HG03097 (cell line): Measurements from ENCODE around the gene KIF15.

Source experiments
- ATAC-seq: cut with Tn5 transposase; IDR thresholded peaks from one replicate; pipeline ENCODE4 v1.9.1; 2021; ENCODE audit not compliant: unreplicated experiment, low FRiP score

KIF15 gene

GRCh38 chr3:44877333-44877732 is 115.7 kb downstream of the KIF15 start:
- no peak for ATAC-seq

GRCh38 chr3:44880284-44880683 is 118.7 kb downstream of the KIF15 start:
- no peak for ATAC-seq

GRCh38 chr3:44883213-44883955 is 121.8 kb downstream of the KIF15 start:
- ATAC-seq, result no peak

GRCh38 chr3:44883999-44884431 is 122.4 kb downstream of the KIF15 start:
- ATAC-seq, result no peak

- ATAC-seq, result no peak
Measured at GRCh38 chr3:44885618-44886017, 124.0 kb downstream of the KIF15 start.

GRCh38 chr3:44886561-44886960 is 125.0 kb downstream of the KIF15 start:
- no peak for ATAC-seq

GRCh38 chr3:44887101-44887500 is 125.5 kb downstream of the KIF15 start:
- no peak for ATAC-seq

- no peak for ATAC-seq
Measured at GRCh38 chr3:44890258-44890657, 128.7 kb downstream of the KIF15 start.

- ATAC-seq, result no peak
Measured at GRCh38 chr3:44890852-44891251, 129.3 kb downstream of the KIF15 start.

GRCh38 chr3:44892689-44893088 is 131.1 kb downstream of the KIF15 start:
- ATAC-seq, result no peak

- ATAC-seq, result no peak
Measured at GRCh38 chr3:44893097-44893496, 131.5 kb downstream of the KIF15 start.

- no peak for ATAC-seq
Measured at GRCh38 chr3:44894485-44894884, 132.9 kb downstream of the KIF15 start.

- ATAC-seq, result no peak
Measured at GRCh38 chr3:44896440-44896839, 134.8 kb downstream of the KIF15 start.

GRCh38 chr3:44899683-44900367 is 138.2 kb downstream of the KIF15 start:
- ATAC-seq, result no peak

- no peak for ATAC-seq
Measured at GRCh38 chr3:44902628-44903027, 141.0 kb downstream of the KIF15 start.
